Gastroesophageal sphincter (tissue), 3 donors: ENCODE measurements around the gene PAPPA.

Source experiments
- EP300 ChIP-seq: sonication (generic); formaldehyde crosslinking; IDR thresholded peaks from one replicate; pipeline ENCODE4 v1.6.1; 2017; ENCODE audit warnings: antibody characterized with exemption, mild to moderate bottlenecking
- POLR2A ChIP-seq, 2 donors: fragments of 450-650 bp; IDR thresholded peaks; one replicate each; pipeline ENCODE4 v1.6.1; 2017; ENCODE audit warnings: antibody characterized with exemption in 2 of 2, mild to moderate bottlenecking in 2 of 2, moderate library complexity in 1 of 2
- TF ChIP-seq, protein P1 (sequence below), 4 experiments: fragments of 200-600 bp in 2 of 4; fragments of 450-650 bp in 2 of 4; sonication (generic) in 1 of 4; IDR thresholded peaks; one replicate each; pipeline ENCODE4 v1.5.1; 2017 to 2019; ENCODE audit warnings: antibody characterized with exemption in 4 of 4, mild to moderate bottlenecking in 2 of 4, moderate library complexity in 2 of 4

GRCh38 chr9:116437411-116438370, 284.1 kb downstream of the PAPPA start:
- TF ChIP-seq, protein P1, sequence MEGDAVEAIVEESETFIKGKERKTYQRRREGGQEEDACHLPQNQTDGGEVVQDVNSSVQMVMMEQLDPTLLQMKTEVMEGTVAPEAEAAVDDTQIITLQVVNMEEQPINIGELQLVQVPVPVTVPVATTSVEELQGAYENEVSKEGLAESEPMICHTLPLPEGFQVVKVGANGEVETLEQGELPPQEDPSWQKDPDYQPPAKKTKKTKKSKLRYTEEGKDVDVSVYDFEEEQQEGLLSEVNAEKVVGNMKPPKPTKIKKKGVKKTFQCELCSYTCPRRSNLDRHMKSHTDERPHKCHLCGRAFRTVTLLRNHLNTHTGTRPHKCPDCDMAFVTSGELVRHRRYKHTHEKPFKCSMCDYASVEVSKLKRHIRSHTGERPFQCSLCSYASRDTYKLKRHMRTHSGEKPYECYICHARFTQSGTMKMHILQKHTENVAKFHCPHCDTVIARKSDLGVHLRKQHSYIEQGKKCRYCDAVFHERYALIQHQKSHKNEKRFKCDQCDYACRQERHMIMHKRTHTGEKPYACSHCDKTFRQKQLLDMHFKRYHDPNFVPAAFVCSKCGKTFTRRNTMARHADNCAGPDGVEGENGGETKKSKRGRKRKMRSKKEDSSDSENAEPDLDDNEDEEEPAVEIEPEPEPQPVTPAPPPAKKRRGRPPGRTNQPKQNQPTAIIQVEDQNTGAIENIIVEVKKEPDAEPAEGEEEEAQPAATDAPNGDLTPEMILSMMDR (IDR thresholded peaks at IDR 0.05) = no peak
- TF ChIP-seq EP300 = no peak
- TF ChIP-seq POLR2A (IDR thresholded peaks at IDR 0.05) = no peak
